HG02571 (cell line): Measurements from ENCODE around the gene MRPL37.
"Not testable (repeated sequence)": the region's sequence is repeated elsewhere in the genome, so short reads cannot be mapped to it uniquely, and the experiment has no call there.

Experiments
- ATAC-seq: cut with Tn5 transposase; IDR thresholded peaks from one replicate; pipeline ENCODE4 v1.9.1; 2021; ENCODE audit warnings: mild to moderate bottlenecking, moderate library complexity; ENCODE audit not compliant: unreplicated experiment

Gene MRPL37

DNA sequence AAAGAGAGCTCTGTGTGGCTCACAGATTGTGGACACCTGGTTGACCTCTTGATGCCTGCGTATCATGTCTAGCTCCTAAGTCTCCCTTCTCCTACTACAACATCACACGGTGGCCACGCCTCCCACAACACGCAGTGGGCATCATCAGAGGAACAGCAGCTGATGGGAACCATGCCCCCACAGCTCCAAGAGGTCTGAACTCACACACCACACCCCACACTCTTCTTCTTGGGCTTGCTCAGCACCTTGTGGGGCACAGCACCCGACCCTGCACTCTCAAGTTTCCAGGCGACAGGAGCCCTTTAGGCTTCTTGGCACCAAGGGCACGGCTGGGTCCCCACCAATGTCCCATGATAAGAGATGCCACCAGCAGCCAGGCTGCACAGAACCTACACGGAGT lies 28.4 kb upstream of the MRPL37 start:
- ATAC-seq = no peak

DNA sequence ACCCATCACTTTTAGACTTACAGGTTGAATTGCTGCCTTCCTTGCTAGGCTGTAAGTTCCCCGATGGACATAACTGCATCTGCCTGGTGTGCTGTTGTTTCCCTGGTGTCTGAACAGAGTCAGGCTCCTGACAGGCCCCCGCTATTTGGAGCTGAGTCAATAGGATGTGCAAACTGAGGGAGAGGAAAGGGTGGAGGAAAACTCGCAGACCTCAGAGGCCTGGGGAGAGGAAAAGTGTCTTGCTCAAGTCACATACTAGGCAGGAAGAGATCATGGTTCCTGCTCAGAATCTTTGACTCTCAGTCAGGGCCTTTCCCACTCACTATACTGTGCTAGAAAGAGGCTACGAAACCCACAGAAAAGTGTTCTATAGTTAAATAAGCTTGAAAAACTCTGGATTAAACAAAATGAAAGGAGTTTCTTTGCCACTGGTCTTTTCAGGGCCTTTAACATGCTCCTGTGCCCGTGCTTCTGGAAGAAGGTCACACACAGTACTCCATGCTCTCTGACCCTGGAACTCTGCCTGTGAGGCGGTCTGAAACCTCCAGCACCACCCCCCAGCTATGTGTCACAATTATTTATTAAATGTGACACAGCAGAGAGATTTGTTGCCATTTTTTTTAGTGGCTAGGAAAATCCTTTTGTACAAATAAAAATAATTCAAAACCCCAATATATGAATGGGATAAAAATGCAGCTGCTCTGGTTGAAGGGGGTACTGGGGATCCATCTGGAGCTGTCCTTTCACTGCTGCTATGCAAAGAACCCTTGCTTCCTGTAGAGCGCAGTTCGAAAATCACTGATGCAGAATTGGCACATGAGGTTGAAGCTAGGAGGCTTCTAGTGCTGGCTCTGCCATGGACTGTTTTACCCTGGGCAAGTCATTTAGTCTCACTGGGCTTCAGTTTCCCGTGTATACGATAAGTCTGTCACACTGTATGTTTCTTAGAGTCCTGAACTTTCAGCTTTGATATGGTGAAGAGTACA lies 27.1 kb upstream of the MRPL37 start:
- ATAC-seq = no peak

DNA sequence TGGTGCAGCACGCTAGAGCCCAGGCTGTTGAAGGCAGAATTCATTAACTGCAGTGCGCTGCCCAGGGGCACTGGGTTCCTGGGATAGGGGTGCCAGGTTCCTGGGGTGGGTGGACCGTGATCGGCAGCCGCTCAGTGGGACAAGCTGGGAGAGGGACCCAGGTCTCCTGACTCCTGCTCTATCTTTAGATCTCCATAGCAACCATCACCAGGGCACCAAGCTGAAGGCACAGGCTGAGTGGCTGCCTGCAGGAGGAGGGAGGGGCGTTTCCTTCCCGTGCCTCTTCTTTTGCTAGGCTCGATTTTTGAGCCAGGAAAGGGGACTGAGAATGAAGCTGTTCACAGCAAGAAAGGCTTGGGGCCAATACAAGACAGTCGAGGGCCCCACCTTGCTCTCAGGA lies 26.3 kb upstream of the MRPL37 start:
- ATAC-seq = no peak

DNA sequence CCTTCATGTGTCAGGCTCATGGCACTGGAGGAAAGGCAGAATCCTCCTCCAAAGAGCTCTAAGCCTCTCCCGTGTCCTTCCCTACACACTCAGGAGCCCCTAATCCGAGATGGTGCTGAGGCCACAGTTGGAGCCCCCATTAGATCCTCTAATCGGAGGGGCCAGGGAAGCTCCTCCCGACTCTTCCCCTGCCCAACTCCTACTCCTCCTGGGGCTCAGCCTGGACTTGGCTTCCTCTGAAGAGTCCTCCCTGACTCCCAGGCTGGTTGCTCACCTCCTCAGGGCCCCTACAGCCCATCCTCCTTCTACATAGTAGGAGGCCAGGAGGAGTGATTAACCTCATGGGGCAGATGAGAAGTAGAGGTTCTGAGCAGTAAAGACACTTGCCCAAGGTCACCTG lies 25.9 kb upstream of the MRPL37 start:
- no peak for ATAC-seq

DNA sequence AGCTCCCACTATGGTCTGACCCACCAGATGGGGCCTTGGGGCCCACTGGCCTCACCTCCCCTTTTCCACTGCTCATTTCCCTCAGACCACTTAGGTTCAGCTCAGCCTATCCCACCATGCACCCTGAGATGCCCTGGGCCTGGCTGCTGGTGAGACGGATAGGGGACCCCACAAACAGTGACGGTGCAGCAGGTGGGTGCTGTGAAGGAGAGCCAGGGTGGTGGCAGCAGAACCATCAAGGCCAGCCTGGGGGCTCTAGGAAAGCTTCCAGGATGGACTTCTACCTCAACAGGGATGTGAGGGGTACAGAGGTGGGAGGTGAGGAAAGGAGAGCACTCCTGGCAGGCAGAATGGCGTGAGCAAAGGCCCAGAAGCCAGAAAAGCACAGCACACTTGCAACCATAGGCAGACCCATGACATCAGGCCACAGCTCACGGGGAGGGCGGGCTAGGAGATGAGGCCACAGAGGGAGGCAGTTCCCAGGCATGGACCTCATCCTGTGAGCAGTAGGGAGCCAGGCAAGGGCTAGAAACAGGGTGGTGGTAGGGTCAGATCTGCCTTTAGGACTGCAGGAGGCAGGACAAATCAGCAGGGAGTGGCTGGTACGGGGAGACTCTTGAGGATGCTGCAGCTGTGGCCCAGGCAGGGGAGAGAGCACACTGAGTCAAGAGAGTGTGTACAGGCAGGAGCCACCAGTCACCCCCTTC lies 23.2 kb upstream of the MRPL37 start:
- no peak for ATAC-seq

DNA sequence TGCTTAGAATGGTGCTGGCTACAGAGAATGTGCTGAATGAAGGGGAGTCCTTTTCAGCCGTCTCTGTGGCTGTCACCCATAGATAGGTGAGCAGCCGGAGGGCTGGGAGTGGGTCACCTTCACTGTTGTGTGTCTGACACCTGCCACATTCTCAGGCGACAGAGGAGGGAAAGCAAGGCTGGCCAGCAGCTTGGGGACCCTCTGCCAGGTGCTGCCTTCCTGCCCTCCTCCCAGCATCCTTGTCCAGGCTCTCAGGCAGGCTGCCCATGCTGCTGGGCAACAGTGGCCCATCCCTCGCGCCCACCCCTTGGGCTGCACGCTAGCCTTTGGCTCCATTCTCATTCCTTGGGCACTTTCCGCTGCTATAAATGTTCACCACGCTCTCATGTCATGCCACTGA lies 22.2 kb upstream of the MRPL37 start:
- ATAC-seq = no peak

DNA sequence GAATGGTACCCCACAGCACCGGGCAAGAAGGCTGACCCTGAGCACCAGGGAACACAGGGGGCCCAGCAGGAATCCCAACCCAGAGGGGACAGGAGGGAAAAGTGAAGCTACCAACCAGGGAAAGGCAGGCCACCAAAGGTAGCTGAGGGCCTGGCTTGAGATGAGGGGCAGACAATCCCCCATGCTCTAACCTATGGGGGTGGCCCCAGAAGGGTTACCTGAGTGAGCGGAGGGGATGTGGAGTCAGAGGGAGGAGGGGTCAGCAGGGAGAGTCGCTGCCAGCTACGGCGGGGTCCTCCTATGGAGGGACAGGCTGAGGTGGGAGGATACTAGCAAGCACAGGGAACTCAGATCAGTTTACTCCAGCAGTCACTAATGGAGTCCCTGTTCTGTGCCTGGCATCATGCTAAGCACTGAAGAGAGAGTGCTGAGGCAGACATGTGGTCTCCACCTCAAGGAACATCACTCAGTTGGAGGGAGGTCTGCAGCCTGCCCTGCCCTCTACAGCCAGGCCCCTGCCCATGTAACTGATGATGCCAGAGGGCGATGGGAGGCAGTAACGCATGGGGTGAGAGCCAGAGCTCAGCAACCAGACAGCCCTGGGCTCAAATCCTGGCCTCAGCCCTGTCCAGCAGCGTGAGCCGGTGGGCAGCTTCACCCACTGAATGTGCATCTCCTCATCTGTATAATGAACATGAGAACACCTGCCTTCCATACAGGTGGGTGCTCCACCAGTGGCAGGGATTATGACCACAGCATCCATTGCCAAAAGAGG lies 21.5 kb upstream of the MRPL37 start:
- no peak for ATAC-seq

DNA sequence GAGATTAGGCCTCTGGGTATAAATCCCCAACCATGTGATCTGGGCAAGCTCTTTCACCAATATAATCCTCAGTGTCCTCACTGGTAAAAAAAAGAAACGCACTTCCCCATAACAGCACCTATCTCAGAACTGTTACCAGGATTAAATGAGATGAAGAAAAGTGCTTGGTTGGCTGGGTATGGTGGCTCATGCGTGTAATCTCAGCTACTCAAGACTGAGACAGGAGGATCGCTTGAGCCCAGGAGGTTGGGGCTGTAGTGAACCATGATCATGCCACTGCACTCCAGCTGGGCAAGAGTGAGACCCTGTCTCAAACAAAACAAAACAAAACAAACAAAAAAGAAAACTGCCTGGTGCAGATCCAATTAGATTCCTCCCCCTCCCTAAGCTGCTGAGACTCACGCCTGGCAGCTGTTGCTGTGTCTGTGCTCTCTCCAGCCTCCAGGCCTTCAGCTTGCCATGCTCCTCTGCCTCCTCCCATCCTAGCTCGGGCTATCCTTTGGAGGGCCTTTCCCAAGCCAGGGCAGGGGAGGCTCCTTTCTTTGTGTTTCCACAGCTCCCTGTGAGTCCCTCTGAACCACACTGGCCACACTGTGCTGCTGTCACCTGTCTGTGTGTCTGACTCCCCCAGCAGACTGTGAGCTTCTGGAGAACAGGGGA lies 19.1 kb upstream of the MRPL37 start:
- ATAC-seq = no peak

DNA sequence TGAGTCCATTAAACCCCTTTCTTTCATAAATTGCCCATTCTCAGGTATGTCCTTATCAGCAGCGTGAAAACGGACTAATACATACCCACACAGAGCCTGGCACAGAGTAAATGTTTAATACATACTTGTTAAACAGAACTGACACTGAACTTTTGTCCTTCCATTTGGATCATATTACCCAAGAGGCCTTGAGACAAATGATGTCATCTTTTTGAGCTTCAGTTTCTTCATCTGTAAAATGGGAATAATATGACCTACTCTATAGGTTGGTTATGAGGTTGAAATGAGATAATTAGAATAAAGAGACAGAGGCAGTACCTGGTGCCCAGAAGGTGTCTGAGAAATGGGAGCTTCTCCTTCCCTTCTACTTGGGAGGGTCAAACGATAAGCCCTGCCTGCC lies 13.9 kb upstream of the MRPL37 start:
- ATAC-seq = no peak

DNA sequence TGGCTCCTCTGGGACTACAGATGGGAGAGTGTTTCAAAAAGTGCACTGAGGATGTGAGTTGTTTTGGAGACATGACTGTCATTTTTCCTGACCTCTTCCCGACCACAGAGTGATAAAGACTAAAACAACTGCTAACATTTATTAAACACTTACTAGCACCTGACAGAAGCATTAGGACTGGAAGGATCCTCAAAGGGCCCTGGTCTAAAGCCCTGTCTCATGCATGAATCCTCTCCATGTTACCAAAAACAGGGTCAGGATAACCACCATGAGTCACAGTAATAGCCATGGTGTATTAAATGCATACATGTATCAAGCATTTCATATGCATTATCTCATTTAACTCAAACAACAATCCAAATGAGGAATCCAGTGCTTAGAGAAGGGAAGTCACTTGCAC lies 11.7 kb upstream of the MRPL37 start:
- no peak for ATAC-seq

DNA sequence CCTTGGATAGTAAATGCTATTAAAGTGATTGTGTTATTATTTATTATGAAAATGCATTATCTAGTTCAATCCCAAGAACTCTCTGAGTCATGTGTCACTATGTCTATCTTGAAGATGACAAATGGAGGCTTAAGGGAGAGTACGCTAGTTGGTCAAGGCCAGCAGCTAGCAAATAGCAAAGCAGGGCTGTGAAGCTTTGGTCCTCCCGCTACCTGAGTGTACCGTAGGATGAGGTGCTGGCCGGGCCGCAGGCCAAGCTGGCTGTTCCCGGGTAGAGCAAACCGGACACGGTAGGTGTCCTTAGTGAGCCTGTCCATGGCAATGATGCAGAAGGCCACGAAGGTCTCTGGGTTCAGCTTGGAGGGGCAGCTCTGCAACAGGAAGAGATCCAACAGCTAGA lies 9.4 kb upstream of the MRPL37 start:
- ATAC-seq = no peak

DNA sequence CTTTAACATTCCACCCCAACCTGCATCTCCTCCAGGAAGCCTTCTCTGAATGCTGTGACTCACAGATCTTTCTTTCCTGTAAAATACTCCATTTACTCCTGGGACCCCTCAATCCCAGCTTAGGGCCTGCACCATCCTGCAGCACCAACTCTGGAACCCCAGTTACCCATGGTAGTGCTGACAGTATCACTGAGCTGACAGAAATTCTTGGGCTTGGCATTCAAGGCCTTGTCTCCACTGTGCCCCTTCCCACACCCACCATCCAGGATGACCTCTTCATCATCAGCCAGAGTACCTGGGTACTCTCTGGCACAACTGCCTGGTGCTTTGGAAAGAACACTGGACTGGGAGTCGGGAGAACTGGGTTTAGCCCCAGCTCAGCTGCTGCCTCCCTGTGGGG lies 8.4 kb upstream of the MRPL37 start:
- no peak for ATAC-seq

DNA sequence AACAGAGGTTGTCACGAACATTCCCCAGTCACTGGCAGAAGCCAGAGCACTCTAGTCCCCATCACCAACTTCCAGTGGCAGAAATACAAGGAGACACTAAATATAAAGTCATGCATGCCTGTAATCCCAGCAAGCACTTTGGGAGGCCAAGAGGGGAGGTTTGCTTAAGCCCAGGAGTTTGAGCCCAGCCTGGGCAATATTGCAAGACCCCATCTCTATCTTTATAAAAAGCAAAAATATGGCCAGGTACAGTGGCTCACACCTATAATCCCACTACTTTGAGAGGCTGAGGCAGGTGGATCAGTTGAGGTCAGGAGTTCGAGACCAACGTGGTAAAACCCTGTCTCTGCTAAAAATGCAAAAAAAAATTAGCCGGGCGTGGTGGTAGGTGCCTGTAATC lies 6.5 kb upstream of the MRPL37 start:
- no peak for ATAC-seq

DNA sequence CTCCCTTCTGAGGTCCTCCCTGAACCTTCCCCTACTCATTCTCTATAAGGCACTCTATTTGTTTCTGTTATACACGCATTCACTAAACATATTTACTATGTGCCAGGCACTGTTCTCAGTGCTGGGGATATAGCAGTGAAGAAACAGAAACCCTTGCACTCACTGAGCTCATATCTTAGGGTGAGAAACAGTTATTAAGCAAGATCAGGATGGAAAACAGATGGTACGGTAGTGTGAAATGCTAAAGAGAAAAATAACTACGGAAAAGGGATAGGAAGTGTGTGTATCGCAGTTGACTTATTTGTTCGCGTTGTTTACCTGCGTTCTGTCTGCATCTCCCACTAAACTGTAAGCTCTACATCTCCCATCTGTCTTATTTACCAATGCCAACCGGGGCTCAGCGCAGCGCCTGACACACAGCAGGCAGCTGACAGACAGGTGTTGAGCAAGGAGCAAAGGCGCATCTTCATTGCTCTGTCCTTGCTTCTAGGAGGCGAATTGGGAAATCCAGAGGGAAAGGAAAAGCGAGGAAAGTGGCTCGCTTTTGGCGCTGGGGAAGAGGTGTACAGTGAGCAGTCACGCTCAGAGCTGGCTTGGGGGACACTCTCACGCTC lies 709 bp upstream of the MRPL37 start:
- no peak for ATAC-seq

DNA sequence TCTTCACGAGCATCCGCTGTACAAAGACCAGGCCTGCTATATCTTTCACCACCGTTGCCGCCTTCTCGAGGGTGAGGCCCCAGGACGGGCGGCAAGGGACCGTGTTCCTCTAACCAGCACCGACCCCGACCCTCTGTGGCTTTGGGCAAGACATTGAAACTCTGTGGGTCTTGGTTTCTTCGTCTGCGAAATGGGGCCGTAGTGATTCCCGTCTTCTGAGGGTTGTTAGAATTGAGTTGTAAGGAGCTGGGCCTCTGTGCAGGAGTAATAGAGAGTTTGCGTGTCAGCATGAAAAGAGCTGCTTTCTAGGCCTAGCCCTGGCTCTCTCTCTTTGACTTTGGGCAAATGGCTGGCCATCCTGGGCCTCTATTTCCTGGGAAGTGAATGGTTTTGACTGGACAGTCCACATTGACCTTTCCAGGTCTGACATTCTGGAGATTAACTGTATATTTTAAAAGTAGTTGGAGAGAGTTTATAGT lies 591 bp downstream of the MRPL37 start:
- peak; percentile 11 for ATAC-seq

DNA sequence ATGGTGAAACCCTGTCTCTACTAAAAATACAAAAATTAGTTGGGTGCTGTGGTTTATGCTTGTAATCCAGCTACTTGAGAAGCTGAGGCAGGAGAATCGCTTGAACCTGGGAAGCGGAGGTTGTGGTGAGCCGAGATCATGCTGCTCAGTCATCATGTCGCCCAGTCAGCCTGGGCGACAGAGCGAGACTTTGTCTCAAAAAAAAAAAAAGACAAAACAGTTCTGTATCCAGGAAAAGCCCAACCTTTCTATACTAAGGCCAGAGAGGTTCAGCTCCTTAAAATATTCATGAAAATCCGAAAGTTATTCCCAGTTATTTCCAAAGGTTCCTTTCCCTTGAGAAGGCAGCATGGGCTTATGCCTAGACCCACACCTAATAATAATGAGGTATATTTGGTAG lies 4.2 kb downstream of the MRPL37 start:
- no peak for ATAC-seq

DNA sequence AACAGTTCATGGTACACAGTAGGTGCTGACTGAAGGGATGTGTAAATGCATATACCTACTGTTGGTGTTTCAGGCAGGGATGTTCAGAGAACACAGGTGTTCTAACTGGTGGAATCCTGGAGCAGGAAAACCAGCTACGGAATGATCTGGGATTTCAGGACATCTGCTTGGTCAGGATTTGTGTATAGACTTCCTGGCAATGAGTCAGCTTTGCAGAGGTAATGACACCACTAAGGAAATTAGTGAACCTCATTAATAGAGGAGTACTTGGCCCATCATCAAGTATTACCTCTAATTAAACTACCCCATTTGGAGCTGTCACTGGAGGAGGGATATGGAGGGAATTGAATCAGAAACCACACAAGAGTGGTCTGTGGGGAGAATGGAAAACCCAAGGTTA lies 7.3 kb downstream of the MRPL37 start:
- ATAC-seq = no peak

DNA sequence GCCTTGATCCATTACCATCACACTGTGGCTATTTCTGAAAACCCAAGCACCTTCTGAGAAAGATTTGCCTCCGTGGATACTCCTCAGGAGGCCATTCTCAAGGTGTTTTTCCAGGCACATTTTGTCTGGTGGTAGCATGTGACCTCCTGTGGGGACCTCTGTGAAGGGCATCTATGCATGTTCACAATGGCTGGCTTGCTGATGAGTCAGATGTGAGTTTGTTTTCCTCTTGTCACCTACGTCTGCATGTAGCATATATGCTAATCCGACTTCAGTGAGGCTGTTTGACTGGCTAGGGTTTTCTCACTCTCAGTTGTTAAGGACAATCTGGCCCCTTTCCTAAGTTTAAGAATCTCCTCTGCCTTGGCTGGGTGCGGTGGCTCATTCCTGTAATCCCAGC lies 7.9 kb downstream of the MRPL37 start:
- ATAC-seq = not testable (repeated sequence)

DNA sequence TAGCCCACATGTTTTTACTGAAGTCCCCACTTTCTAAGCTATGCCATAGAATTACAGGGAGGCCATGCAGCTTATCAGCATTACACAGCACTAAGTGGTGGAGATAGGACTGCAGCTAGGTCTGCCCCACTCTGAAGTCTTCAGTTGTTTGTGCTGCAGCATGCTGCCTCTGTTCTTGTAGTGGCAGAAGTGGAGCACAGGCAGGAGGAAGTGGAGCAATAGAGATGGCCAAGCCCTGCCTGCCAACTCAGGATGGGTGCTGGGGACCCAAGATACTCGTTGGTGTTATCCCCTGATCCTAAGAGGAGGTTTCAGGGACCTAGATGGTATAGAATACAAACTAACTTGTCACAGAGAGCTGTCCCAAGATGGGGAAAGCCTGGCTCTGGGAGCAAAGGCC lies 12.9 kb downstream of the MRPL37 start:
- no peak for ATAC-seq

DNA sequence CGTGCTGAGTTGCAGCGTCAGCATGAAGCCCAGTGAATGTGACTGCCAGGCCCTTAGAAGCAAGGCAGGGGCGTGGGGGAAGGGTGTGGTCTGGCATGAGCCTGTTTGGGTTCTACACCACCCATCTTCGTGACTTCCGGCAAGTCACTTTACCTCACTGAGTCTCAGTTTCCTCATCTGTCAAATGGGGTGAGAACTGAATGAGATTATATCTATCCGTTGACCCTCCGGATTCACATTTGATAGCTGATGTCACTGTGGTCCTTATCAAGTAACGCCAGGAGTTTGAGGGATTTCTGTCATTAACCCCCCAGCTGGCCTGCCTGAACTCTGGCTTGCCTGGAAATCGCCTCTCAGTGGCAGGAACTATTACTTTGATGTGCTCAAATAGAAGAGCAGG lies 15.6 kb downstream of the MRPL37 start:
- ATAC-seq = no peak
